ENCODE data around the gene SLC39A8.
A peak's percentile ranks its signal among the peaks of the same experiment; 100 is the strongest.

Gene SLC39A8

DNA sequence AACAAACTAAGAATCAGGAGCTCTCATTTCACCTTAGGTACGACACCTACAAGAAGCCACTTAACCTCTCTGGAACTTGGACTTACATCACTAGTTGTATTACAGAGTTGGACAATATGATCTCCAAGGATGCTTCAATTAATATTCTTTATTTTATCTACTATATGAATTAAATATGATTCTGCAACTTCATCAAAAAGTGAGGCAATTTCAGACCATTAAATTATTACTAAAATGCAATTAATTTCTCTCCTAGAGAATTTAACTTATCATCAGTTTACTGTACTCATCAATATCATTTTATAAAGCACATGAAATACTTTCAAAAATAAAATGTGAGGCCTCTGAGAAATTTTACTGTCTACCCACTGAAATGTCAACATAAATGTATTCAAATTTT lies 33.9 kb downstream of the SLC39A8 start:
- DNase-seq (ENCODE audit: insufficient read length, low spot score) (no peak), FAIRE-seq (no peak)
- TF ChIP-seq POU2F2 (IDR thresholded peaks at IDR 0.05; ENCODE audit: low read depth, low read length) (no peak), SPI1 (IDR thresholded peaks at IDR 0.05; ENCODE audit: low read depth, low read length) (no peak), POLR2AphosphoS5 (IDR thresholded peaks at IDR 0.05; ENCODE audit: low read depth, low read length) (no peak), TAF1 (IDR thresholded peaks at IDR 0.05; ENCODE audit: low read depth, low read length) (no peak), PAX5 (IDR thresholded peaks at IDR 0.05; ENCODE audit: insufficient read depth, low read length, severe bottlenecking) (no peak), POLR2A (IDR thresholded peaks at IDR 0.05; ENCODE audit: low read depth, low read length) (no peak)

GRCh38 chr4:102308032-102308799 lies 37.1 kb downstream of the SLC39A8 start:
- TF ChIP-seq SPI1 (IDR thresholded peaks at IDR 0.05; ENCODE audit: low read depth, low read length) (no peak), PAX5 (IDR thresholded peaks at IDR 0.05; ENCODE audit: insufficient read depth, low read length, severe bottlenecking) (no peak)
- FAIRE-seq (no peak), DNase-seq (ENCODE audit: insufficient read length, low spot score) (no peak)

GRCh38 chr4:102305666-102306065 lies 39.6 kb downstream of the SLC39A8 start:
- no peak for TF ChIP-seq POLR2AphosphoS5 (IDR thresholded peaks at IDR 0.05; ENCODE audit: low read depth, low read length)
- no peak for TF ChIP-seq PAX5 (IDR thresholded peaks at IDR 0.05; ENCODE audit: insufficient read depth, low read length, severe bottlenecking)
- TF ChIP-seq POLR2A (IDR thresholded peaks at IDR 0.05; ENCODE audit: low read depth, low read length): no peak
- no peak for TF ChIP-seq POU2F2 (IDR thresholded peaks at IDR 0.05; ENCODE audit: low read depth, low read length)
- no peak for TF ChIP-seq SPI1 (IDR thresholded peaks at IDR 0.05; ENCODE audit: low read depth, low read length)
- TF ChIP-seq TAF1 (IDR thresholded peaks at IDR 0.05; ENCODE audit: low read depth, low read length): no peak
- DNase-seq (ENCODE audit: insufficient read length, low spot score): no peak
- FAIRE-seq: no peak

DNA sequence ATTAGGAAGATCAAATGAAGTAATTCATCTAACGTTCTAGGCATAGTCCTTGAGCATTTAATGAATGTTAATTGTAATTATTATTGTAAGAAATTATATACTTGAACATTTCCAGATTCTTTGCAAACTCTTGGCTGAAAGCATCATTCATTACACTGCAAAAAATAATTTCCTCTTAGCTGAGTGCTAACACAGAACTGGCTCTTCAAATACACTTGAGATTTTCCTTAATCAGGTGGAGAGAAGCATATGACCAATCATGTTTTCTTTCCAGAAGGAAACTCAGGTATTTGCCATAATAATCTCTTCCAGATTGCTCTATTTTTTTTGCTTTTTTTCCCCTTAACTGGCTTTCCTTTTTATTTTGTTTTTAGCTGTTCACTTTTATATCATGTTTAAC lies 42.5 kb downstream of the SLC39A8 start:
- FAIRE-seq (no peak), DNase-seq (ENCODE audit: insufficient read length, low spot score) (no peak)
- TF ChIP-seq POLR2AphosphoS5 (IDR thresholded peaks at IDR 0.05; ENCODE audit: low read depth, low read length) (no peak), PAX5 (IDR thresholded peaks at IDR 0.05; ENCODE audit: insufficient read depth, low read length, severe bottlenecking) (no peak), POU2F2 (IDR thresholded peaks at IDR 0.05; ENCODE audit: low read depth, low read length) (no peak), SPI1 (IDR thresholded peaks at IDR 0.05; ENCODE audit: low read depth, low read length) (no peak), TAF1 (IDR thresholded peaks at IDR 0.05; ENCODE audit: low read depth, low read length) (no peak), POLR2A (IDR thresholded peaks at IDR 0.05; ENCODE audit: low read depth, low read length) (no peak)

DNA sequence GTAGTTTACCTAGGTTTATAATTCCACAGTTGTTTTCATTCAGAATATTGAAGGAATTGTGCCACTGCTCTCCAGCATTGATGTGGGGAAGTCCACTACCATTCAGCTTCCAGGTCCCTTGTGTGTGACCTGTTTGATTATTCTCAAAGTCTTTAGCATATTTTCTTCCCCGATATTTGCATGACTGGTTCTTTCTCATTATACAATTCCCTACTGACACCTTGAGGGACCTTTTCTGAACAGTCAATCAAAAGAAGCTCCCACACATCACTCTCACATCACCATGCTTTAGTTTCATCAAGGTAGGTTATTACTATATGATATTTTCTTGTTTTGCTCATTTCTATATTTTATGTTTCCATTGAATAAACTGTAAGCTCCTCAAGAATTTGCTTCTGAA lies 44.1 kb downstream of the SLC39A8 start:
- FAIRE-seq: no peak
- TF ChIP-seq SPI1 (IDR thresholded peaks at IDR 0.05; ENCODE audit: low read depth, low read length) (no peak), POLR2AphosphoS5 (IDR thresholded peaks at IDR 0.05; ENCODE audit: low read depth, low read length) (no peak), PAX5 (IDR thresholded peaks at IDR 0.05; ENCODE audit: insufficient read depth, low read length, severe bottlenecking) (no peak), TAF1 (IDR thresholded peaks at IDR 0.05; ENCODE audit: low read depth, low read length) (no peak), POU2F2 (IDR thresholded peaks at IDR 0.05; ENCODE audit: low read depth, low read length) (no peak), POLR2A (IDR thresholded peaks at IDR 0.05; ENCODE audit: low read depth, low read length) (no peak)
- no peak for DNase-seq (ENCODE audit: insufficient read length, low spot score)

GRCh38 chr4:102299354-102300107 lies 45.8 kb downstream of the SLC39A8 start:
- FAIRE-seq: peak; percentile 86
- DNase-seq (ENCODE audit: insufficient read length, low spot score): no peak
- TF ChIP-seq TAF1 (IDR thresholded peaks at IDR 0.05; ENCODE audit: low read depth, low read length) (no peak), POLR2AphosphoS5 (IDR thresholded peaks at IDR 0.05; ENCODE audit: low read depth, low read length) (no peak), POU2F2 (IDR thresholded peaks at IDR 0.05; ENCODE audit: low read depth, low read length) (no peak), PAX5 (IDR thresholded peaks at IDR 0.05; ENCODE audit: insufficient read depth, low read length, severe bottlenecking) (no peak), SPI1 (IDR thresholded peaks at IDR 0.05; ENCODE audit: low read depth, low read length) (no peak), POLR2A (IDR thresholded peaks at IDR 0.05; ENCODE audit: low read depth, low read length) (no peak)

GRCh38 chr4:102298716-102299115 lies 46.6 kb downstream of the SLC39A8 start:
- TF ChIP-seq TAF1 (IDR thresholded peaks at IDR 0.05; ENCODE audit: low read depth, low read length) (no peak), PAX5 (IDR thresholded peaks at IDR 0.05; ENCODE audit: insufficient read depth, low read length, severe bottlenecking) (no peak), POLR2A (IDR thresholded peaks at IDR 0.05; ENCODE audit: low read depth, low read length) (no peak), SPI1 (IDR thresholded peaks at IDR 0.05; ENCODE audit: low read depth, low read length) (no peak), POU2F2 (IDR thresholded peaks at IDR 0.05; ENCODE audit: low read depth, low read length) (no peak), POLR2AphosphoS5 (IDR thresholded peaks at IDR 0.05; ENCODE audit: low read depth, low read length) (no peak)
- no peak for DNase-seq (ENCODE audit: insufficient read length, low spot score)
- FAIRE-seq: no peak

DNA sequence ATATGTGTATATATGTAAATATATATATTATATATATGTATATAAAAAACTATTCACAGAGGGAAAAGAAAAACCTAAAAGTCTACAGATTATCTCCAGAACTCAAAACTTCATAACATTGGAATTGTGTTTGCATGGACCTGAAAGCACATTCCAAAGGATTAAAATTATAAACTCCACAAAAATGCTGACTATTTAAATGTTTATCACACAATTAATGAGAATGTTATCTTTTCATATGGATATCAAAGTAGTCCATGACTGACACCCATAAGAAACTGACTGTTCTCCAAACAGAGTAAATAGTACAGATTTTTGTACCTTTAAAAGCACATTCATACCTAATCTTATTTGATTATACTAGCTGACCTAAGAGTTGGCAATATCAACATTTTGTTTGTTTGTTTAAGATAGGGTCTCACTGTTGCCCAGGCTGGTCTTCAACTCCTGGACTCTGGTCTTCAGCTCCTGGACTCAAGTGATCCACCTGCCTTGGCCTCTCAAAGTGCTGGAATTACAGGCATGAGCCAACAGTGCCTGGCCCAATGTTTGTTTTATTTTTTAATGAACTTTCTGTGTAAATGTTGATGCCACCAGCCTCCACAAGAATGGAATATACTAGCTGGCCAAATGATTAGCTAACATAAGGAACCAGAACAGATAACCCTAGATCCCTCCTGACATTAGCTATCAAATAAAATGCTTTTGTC lies 50.0 kb downstream of the SLC39A8 start:
- TF ChIP-seq TAF1 (IDR thresholded peaks at IDR 0.05; ENCODE audit: low read depth, low read length) (no peak), POLR2A (IDR thresholded peaks at IDR 0.05; ENCODE audit: low read depth, low read length) (no peak), SPI1 (IDR thresholded peaks at IDR 0.05; ENCODE audit: low read depth, low read length) (no peak), PAX5 (IDR thresholded peaks at IDR 0.05; ENCODE audit: insufficient read depth, low read length, severe bottlenecking) (no peak), POU2F2 (IDR thresholded peaks at IDR 0.05; ENCODE audit: low read depth, low read length) (no peak)
- FAIRE-seq (no peak), DNase-seq (ENCODE audit: insufficient read length, low spot score) (no peak)

DNA sequence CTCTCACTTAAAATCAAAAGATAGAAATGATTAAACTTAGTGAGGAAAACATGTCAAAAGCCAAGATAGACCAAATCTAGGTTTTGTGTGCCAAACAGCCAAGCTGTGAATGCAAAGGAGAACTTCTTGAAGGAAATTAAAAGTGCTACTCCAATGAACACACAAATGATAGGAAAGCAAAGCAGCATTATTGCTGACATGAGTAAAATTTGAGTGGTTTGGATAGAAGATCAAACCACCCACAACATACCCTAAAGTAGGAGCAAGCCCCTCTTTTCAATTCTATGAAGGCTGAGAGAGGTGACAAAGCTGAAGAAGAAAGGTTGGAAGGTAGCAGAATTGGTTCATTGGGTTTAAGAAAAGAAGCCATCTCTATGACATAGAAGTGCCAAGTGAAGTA lies 56.8 kb downstream of the SLC39A8 start:
- DNase-seq (ENCODE audit: insufficient read length, low spot score) (no peak), FAIRE-seq (peak; percentile 54)
- TF ChIP-seq POU2F2 (IDR thresholded peaks at IDR 0.05; ENCODE audit: low read depth, low read length) (no peak), TAF1 (IDR thresholded peaks at IDR 0.05; ENCODE audit: low read depth, low read length) (no peak), POLR2A (IDR thresholded peaks at IDR 0.05; ENCODE audit: low read depth, low read length) (no peak), POLR2AphosphoS5 (IDR thresholded peaks at IDR 0.05; ENCODE audit: low read depth, low read length) (no peak), PAX5 (IDR thresholded peaks at IDR 0.05; ENCODE audit: insufficient read depth, low read length, severe bottlenecking) (no peak), SPI1 (IDR thresholded peaks at IDR 0.05; ENCODE audit: low read depth, low read length) (no peak)
